Measurements from ENCODE around the gene CDCA3. TPM values are rescaled to one million over a fixed set of nuclear protein-coding genes. Genes with fewer than 3 reads are reported as not detected.
A peak's percentile ranks its signal among the peaks of the same experiment; 100 is the strongest.
"Not testable (repeated sequence)": the region's sequence is repeated elsewhere in the genome, so short reads cannot be mapped to it uniquely, and the experiment has no call there.

Gene CDCA3
- total and polyA plus RNA-seq, 4 donors, result 1.3 to 4.1 (median 2.8) TPM

- Histone ChIP-seq H3K4me3 (peak overlapping the region; percentile 53), H3K36me3 (ENCODE audit: control insufficient read depth in 4 of 4, insufficient read depth in 4 of 4, low read length in 4 of 4) (no peaks in the 10 kb centered on the region), H3K27me3 (ENCODE audit: control insufficient read depth in 3 of 3, insufficient read depth in 3 of 3, low read length in 2 of 3) (no peaks in the 10 kb centered on the region), H3K4me1 (ENCODE audit: control insufficient read depth in 5 of 5, insufficient read depth in 5 of 5, low read length in 5 of 5) (peaks cover 0 to 11% (median 2%) of the 10 kb centered on the region in 5 donors), H3K9me3 (ENCODE audit: control insufficient read depth in 4 of 4, insufficient read depth in 3 of 4, low read length in 3 of 4) (no peaks in the 10 kb centered on the region), H3K27ac (ENCODE audit: low read depth in 1 of 2, low read length in 1 of 2) (peak overlapping the region; percentile 89 to 93), H3K9ac (ENCODE audit: insufficient read depth in 1 of 2, low read length in 2 of 2) (peak overlapping the region; percentile 53 to 80)
- ATAC-seq (ENCODE audit: insufficient read depth, low FRiP score) (peak; percentile 96), DNase-seq (peak; percentile 98 to 99 (median 99))
- TF ChIP-seq CTCF (IDR thresholded peaks at IDR 0.05; ENCODE audit: control extremely low read depth, extremely low read depth), result peak; percentile 81
- WGBS, 2 donors, result 2% methylated on average over 68 of the region's 68 CpGs
Measured at GRCh38 chr12:6890789-6891645, 39.9 kb upstream of the CDCA3 start.

- H3K36me3 ChIP-seq (ENCODE audit: control insufficient read depth in 4 of 4, insufficient read depth in 4 of 4, low read length in 4 of 4); DNase-seq; H3K4me3 ChIP-seq; ATAC-seq (ENCODE audit: insufficient read depth, low FRiP score); H3K9me3 ChIP-seq (ENCODE audit: control insufficient read depth in 4 of 4, insufficient read depth in 3 of 4, low read length in 3 of 4); H3K27me3 ChIP-seq (ENCODE audit: control insufficient read depth in 3 of 3, insufficient read depth in 3 of 3, low read length in 2 of 3): not testable (repeated sequence)
- Histone ChIP-seq H3K4me1 (ENCODE audit: control insufficient read depth in 5 of 5, insufficient read depth in 5 of 5, low read length in 5 of 5) (peaks cover 0 to 11% (median 2%) of the 10 kb centered on the region in 5 donors), H3K9ac (ENCODE audit: insufficient read depth in 1 of 2, low read length in 2 of 2) (peak overlapping the region in 1 of 2 donors; percentile 80), H3K27ac (ENCODE audit: low read depth in 1 of 2, low read length in 1 of 2) (peak overlapping the region in 1 of 2 donors; percentile 84)
- 74 to 91% methylated on average over 21 of the region's 21 CpGs for WGBS, 2 donors
Measured at GRCh38 chr12:6889775-6890573, 38.9 kb upstream of the CDCA3 start.

- H3K27me3 ChIP-seq (ENCODE audit: control insufficient read depth in 3 of 3, insufficient read depth in 3 of 3, low read length in 2 of 3); H3K9me3 ChIP-seq (ENCODE audit: control insufficient read depth in 4 of 4, insufficient read depth in 3 of 4, low read length in 3 of 4); DNase-seq; H3K9ac ChIP-seq (ENCODE audit: insufficient read depth in 1 of 2, low read length in 2 of 2); H3K27ac ChIP-seq (ENCODE audit: low read depth in 1 of 2, low read length in 1 of 2); ATAC-seq (ENCODE audit: insufficient read depth, low FRiP score); H3K4me3 ChIP-seq: not testable (repeated sequence)
- H3K36me3 ChIP-seq (ENCODE audit: control insufficient read depth in 4 of 4, insufficient read depth in 4 of 4, low read length in 4 of 4), result peaks cover 0 to 10% (median 4%) of the 10 kb centered on the region in 4 donors
- 72 to 81% methylated on average over 7 of the region's 7 CpGs for WGBS, 2 donors
- peaks cover 0 to 11% (median 2%) of the 10 kb centered on the region in 5 donors for H3K4me1 ChIP-seq (ENCODE audit: control insufficient read depth in 5 of 5, insufficient read depth in 5 of 5, low read length in 5 of 5)
Measured at GRCh38 chr12:6888794-6889193, 37.7 kb upstream of the CDCA3 start.

DNA sequence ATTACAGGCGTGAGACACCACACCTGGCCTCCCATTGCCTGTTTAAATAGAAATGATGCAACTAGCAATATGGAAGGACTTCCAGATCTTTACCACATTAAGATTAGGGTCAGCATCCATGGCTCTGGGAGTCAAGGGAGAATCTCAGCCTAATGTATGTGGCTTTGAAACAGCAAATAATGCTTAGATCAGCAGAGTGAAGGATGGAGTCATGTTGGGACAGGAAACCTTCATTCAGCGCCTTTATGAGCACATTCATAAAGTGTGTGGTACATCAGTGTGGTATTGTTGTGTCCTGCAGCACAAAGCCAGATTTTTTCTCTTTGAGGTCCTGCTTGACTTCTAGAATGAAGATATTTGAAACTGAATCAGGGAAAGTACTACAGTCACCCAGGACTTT, 37.3 kb upstream of the CDCA3 start:
- Histone ChIP-seq H3K4me1 (ENCODE audit: control insufficient read depth in 5 of 5, insufficient read depth in 5 of 5, low read length in 5 of 5) (peaks cover 0 to 11% (median 2%) of the 10 kb centered on the region in 5 donors), H3K27ac (ENCODE audit: low read depth in 1 of 2, low read length in 1 of 2) (no peak overlapping the region), H3K9me3 (ENCODE audit: control insufficient read depth in 4 of 4, insufficient read depth in 3 of 4, low read length in 3 of 4) (no peaks in the 10 kb centered on the region), H3K36me3 (ENCODE audit: control insufficient read depth in 4 of 4, insufficient read depth in 4 of 4, low read length in 4 of 4) (peaks cover 0 to 12% (median 6%) of the 10 kb centered on the region in 4 donors), H3K4me3 (no peak overlapping the region), H3K9ac (ENCODE audit: insufficient read depth in 1 of 2, low read length in 2 of 2) (no peak overlapping the region), H3K27me3 (ENCODE audit: control insufficient read depth in 3 of 3, insufficient read depth in 3 of 3, low read length in 2 of 3) (no peaks in the 10 kb centered on the region)
- TF ChIP-seq CTCF (IDR thresholded peaks at IDR 0.05; ENCODE audit: control extremely low read depth, extremely low read depth), result no peak
- 85 to 97% methylated on average over 2 of the region's 2 CpGs for WGBS, 2 donors
- no peak for DNase-seq
- ATAC-seq (ENCODE audit: insufficient read depth, low FRiP score), result no peak
